HEK293T (cell line): Measurements from ENCODE around the gene SYNPO2.

Experiments used
- FOXM1 ChIP-seq: fragments of 450-650 bp; IDR thresholded peaks from 2 replicates; pipeline ENCODE4 v1.6.1; 2017; ENCODE audit warnings: mild to moderate bottlenecking, borderline replicate concordance
- TARDBP ChIP-seq: fragments of 450-650 bp; IDR thresholded peaks from 2 replicates; pipeline ENCODE4 v1.6.1; 2016

- TF ChIP-seq FOXM1 = no peak
- no peak for TF ChIP-seq TARDBP
These were observed 50.6 kb downstream of the SYNPO2 start for GRCh38 chr4:118939169-118939783.
